SK-N-SH (cell line): ENCODE measurements around the gene FYN.

ENCODE experiments used
- EP300 ChIP-seq, 2 experiments: IDR thresholded peaks; 2 replicates each; pipeline versions ENCODE4 v1.4.0 to v1.6.1; 2012; ENCODE audit warnings: borderline replicate concordance in 1 of 2, low read depth in 1 of 2, low read length in 1 of 2
- FOXJ3 ChIP-seq: sonication (generic); formaldehyde crosslinking; IDR thresholded peaks from 2 replicates; pipeline ENCODE4 v1.5.1; 2020; ENCODE audit warnings: mild to moderate bottlenecking, missing genetic modification reagents
- FOXM1 ChIP-seq: IDR thresholded peaks from 2 replicates; pipeline ENCODE4 v1.4.0; 2012; ENCODE audit warnings: low read depth, mild to moderate bottlenecking
- NFIC ChIP-seq: IDR thresholded peaks from 2 replicates; pipeline ENCODE4 v1.4.0; 2012; ENCODE audit warnings: borderline replicate concordance
- RAD21 ChIP-seq: IDR thresholded peaks from 2 replicates; pipeline ENCODE4 v1.6.1; 2012; ENCODE audit warnings: mild to moderate bottlenecking, low read length
- RFX5 ChIP-seq: IDR thresholded peaks from 2 replicates; pipeline ENCODE4 v1.6.1; 2012; ENCODE audit warnings: mild to moderate bottlenecking, improper control_type of control experiment, low read length
- TF ChIP-seq, protein P1 (sequence below): fragments of 200-600 bp; sonication (generic); IDR thresholded peaks from 2 replicates; pipeline ENCODE4 v1.6.1; 2017; ENCODE audit warnings: antibody characterized with exemption, mild to moderate bottlenecking, moderate library complexity

- TF ChIP-seq FOXJ3 (CRISPR knock-in tag) = no peak
- TF ChIP-seq, protein P1, sequence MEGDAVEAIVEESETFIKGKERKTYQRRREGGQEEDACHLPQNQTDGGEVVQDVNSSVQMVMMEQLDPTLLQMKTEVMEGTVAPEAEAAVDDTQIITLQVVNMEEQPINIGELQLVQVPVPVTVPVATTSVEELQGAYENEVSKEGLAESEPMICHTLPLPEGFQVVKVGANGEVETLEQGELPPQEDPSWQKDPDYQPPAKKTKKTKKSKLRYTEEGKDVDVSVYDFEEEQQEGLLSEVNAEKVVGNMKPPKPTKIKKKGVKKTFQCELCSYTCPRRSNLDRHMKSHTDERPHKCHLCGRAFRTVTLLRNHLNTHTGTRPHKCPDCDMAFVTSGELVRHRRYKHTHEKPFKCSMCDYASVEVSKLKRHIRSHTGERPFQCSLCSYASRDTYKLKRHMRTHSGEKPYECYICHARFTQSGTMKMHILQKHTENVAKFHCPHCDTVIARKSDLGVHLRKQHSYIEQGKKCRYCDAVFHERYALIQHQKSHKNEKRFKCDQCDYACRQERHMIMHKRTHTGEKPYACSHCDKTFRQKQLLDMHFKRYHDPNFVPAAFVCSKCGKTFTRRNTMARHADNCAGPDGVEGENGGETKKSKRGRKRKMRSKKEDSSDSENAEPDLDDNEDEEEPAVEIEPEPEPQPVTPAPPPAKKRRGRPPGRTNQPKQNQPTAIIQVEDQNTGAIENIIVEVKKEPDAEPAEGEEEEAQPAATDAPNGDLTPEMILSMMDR = no peak
- TF ChIP-seq EP300 (IDR thresholded peaks at IDR 0.05; ENCODE audit: borderline replicate concordance in 1 of 2, low read depth in 1 of 2, low read length in 1 of 2) = no peak
- TF ChIP-seq NFIC = no peak
- no peak for TF ChIP-seq RAD21
- no peak for TF ChIP-seq RFX5
- no peak for TF ChIP-seq FOXM1
These were observed 104.9 kb downstream of the FYN start for GRCh38 chr6:111768431-111768770.
